ENCODE results near the gene VSIR.

- TF ChIP-seq YY1 (IDR thresholded peaks at IDR 0.05; ENCODE audit: insufficient read depth, insufficient read length) (no peak), ZNF274 (IDR thresholded peaks at IDR 0.05; ENCODE audit: low read depth, low read length) (no peak), SUZ12 (IDR thresholded peaks at IDR 0.05; ENCODE audit: extremely low read depth, insufficient read depth, insufficient read length) (no peak)
Measured at GRCh38 chr10:71753960-71754505, 19.3 kb downstream of the VSIR start.
